Measurements from ENCODE around the gene METTL9. TPM values are rescaled to one million over a fixed set of nuclear protein-coding genes. Genes with fewer than 3 reads are reported as not detected.
A peak's percentile ranks its signal among the peaks of the same experiment; 100 is the strongest.

Gene METTL9
- total and polyA plus RNA-seq, 9 of the 15 experiments (the other 6 are each of a cell fraction or from before 2014, with no cell fraction given) = 12.2 to 107 (median 79.1) TPM

DNA sequence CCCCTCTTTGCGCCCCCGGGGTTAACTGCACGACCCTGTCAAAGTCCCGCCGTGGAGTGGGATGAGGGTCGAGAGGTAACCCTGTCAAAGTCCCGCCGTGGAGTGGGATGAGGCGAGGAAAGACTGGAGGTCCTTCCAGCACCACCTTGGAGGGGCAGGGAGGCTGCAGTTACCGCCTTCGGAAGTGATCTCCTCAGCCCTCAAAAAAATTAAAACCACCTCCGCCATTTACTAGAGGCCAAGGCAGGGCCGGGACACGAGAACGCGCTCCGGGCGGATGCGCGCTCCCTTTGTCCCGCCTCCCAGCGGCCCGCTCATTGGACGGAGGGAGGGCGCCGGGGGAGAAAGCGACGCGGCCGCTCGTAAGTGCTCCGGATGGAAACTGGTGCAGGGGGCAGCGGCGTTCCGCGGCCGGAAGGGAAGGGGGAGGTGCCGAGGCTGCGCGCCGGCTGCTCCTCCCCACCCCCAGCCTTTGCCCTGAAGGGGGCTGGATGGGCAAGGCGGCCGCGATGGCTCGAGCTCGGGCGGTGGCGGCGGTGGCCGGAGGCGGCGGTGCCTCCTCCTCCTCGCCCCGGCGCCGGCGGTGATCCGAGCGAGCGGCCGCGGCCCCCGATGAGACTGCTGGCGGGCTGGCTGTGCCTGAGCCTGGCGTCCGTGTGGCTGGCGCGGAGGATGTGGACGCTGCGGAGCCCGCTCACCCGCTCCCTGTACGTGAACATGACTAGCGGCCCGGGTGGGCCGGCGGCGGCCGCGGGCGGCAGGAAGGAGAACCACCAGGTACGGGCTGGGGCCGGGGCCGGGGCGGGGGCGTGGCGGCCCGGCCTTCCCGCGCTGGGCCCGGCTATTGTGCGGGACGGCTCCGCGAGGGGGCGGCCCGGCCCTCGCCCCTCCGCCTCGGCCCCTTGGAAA is at the start of gene METTL9 (continued):
- TF ChIP-seq, protein P1, sequence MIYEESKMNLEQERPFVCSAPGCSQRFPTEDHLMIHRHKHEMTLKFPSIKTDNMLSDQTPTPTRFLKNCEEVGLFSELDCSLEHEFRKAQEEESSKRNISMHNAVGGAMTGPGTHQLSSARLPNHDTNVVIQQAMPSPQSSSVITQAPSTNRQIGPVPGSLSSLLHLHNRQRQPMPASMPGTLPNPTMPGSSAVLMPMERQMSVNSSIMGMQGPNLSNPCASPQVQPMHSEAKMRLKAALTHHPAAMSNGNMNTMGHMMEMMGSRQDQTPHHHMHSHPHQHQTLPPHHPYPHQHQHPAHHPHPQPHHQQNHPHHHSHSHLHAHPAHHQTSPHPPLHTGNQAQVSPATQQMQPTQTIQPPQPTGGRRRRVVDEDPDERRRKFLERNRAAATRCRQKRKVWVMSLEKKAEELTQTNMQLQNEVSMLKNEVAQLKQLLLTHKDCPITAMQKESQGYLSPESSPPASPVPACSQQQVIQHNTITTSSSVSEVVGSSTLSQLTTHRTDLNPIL (CRISPR knock-in tag; IDR thresholded peaks at IDR 0.05) = no peak
- TF ChIP-seq RBM39 (optimal IDR thresholded peaks at IDR 0.05; ENCODE audit: low read depth, low read length) (no peak), ZNF431 (CRISPR knock-in tag; IDR thresholded peaks at IDR 0.05) (no peak), KLF1 (tag; IDR thresholded peaks at IDR 0.05) (no peak), CREBBP (IDR thresholded peaks at IDR 0.05; ENCODE audit: low read depth, low read length) (no peak), KDM4B (IDR thresholded peaks at IDR 0.05; ENCODE audit: borderline replicate concordance in 2 of 2, low read depth in 1 of 2) (peak in 1 of 2 experiments; percentile 93; a peak in 1 of 4 replicates), ZNF224 (CRISPR knock-in tag; IDR thresholded peaks at IDR 0.05) (no peak), U2AF2 (optimal IDR thresholded peaks at IDR 0.05; ENCODE audit: low read depth, low read length) (no peak), CBFB (CRISPR knock-in tag; IDR thresholded peaks at IDR 0.05) (no peak), COPS2 (conservative IDR thresholded peaks at IDR 0.05) (no peak), POLR3A (IDR thresholded peaks at IDR 0.05; ENCODE audit: borderline replicate concordance, extremely low read depth, insufficient read depth, insufficient read length) (no peak), DACH1 (IDR thresholded peaks at IDR 0.05; ENCODE audit: partially characterized antibody) (no peak), ZFP1 (CRISPR knock-in tag; IDR thresholded peaks at IDR 0.05) (no peak), ZC3H4 (CRISPR knock-in tag; IDR thresholded peaks at IDR 0.05; ENCODE audit: borderline replicate concordance) (no peak), SIN3A (IDR thresholded peaks at IDR 0.05; ENCODE audit: borderline replicate concordance in 2 of 2, control insufficient read depth in 1 of 2, low read depth in 2 of 2, low read length in 2 of 2) (peak; percentile 76 to 86; a peak in 3 of 4 replicates), ZNF764 (CRISPR knock-in tag; IDR thresholded peaks at IDR 0.05; ENCODE audit: low read depth) (no peak)
- TF ChIP-seq, protein P2, sequence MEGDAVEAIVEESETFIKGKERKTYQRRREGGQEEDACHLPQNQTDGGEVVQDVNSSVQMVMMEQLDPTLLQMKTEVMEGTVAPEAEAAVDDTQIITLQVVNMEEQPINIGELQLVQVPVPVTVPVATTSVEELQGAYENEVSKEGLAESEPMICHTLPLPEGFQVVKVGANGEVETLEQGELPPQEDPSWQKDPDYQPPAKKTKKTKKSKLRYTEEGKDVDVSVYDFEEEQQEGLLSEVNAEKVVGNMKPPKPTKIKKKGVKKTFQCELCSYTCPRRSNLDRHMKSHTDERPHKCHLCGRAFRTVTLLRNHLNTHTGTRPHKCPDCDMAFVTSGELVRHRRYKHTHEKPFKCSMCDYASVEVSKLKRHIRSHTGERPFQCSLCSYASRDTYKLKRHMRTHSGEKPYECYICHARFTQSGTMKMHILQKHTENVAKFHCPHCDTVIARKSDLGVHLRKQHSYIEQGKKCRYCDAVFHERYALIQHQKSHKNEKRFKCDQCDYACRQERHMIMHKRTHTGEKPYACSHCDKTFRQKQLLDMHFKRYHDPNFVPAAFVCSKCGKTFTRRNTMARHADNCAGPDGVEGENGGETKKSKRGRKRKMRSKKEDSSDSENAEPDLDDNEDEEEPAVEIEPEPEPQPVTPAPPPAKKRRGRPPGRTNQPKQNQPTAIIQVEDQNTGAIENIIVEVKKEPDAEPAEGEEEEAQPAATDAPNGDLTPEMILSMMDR (IDR thresholded peaks at IDR 0.05 in 2 of 3, conservative IDR thresholded peaks at IDR 0.05 in 1 of 3; ENCODE audit: insufficient read depth in 2 of 3, low read depth in 1 of 3, low read length in 3 of 3) = no peak

All from K562 (cell line).